ENCODE results near the gene PCDHGB2.
A peak's percentile ranks its signal among the peaks of the same experiment; 100 is the strongest.
"Not testable (repeated sequence)": the region's sequence is repeated elsewhere in the genome, so short reads cannot be mapped to it uniquely, and the experiment has no call there.

PCDHGB2 gene

GRCh38 chr5:141387557-141388311 is 27.9 kb downstream of the PCDHGB2 start, which contains the start of gene PCDHGB4:
Gene PCDHGB4 (plus strand): TSS chr5:141387698. CDS start chr5:141387885, 187 bp downstream.
- DNase-seq = peak; percentile 23

- no peak for DNase-seq
Observed at GRCh38 chr5:141388661-141389060, 28.9 kb downstream of the PCDHGB2 start.

GRCh38 chr5:141389153-141390042 is 29.6 kb downstream of the PCDHGB2 start:
- no peak for DNase-seq

GRCh38 chr5:141392429-141393198 is 32.8 kb downstream of the PCDHGB2 start, which contains the start of gene PCDHGA8:
Gene PCDHGA8 (plus strand): TSS chr5:141392633. CDS start chr5:141392814, 181 bp downstream.
- DNase-seq = no peak

- no peak for DNase-seq
Observed at GRCh38 chr5:141393267-141393666, 33.5 kb downstream of the PCDHGB2 start.

- DNase-seq = not testable (repeated sequence)
Observed at GRCh38 chr5:141394401-141395187, 34.8 kb downstream of the PCDHGB2 start.

GRCh38 chr5:141397756-141398551 is 38.2 kb downstream of the PCDHGB2 start, which contains the start of gene PCDHGB5:
Gene PCDHGB5 (plus strand): TSS chr5:141397947. CDS start chr5:141398128, 181 bp downstream.
- DNase-seq = peak; percentile 44

- DNase-seq = no peak
Observed at GRCh38 chr5:141398608-141399007, 38.8 kb downstream of the PCDHGB2 start.

GRCh38 chr5:141399555-141400258 is 39.9 kb downstream of the PCDHGB2 start:
- DNase-seq = no peak

GRCh38 chr5:141402553-141403243 is 42.9 kb downstream of the PCDHGB2 start, which contains the start of gene PCDHGA9:
Gene PCDHGA9 (plus strand): TSS chr5:141402778. CDS start chr5:141402953, 175 bp downstream.
- peak; percentile 23 for DNase-seq

GRCh38 chr5:141403387-141403786 is 43.6 kb downstream of the PCDHGB2 start:
- DNase-seq = no peak

- DNase-seq = peak; percentile 42
Observed at GRCh38 chr5:141407790-141408505, 48.2 kb downstream of the PCDHGB2 start, which contains the start of gene PCDHGB6. Gene PCDHGB6 (plus strand): TSS chr5:141408021. CDS start chr5:141408203, 182 bp downstream.

GRCh38 chr5:141409598-141410306 is 50.0 kb downstream of the PCDHGB2 start:
- no peak for DNase-seq

- DNase-seq = no peak
Observed at GRCh38 chr5:141411575-141411974, 51.8 kb downstream of the PCDHGB2 start.
